SH-SY5Y (cell line): Measurements from ENCODE around the gene INO80C.

Experiments used
- GATA2 ChIP-seq: IDR thresholded peaks from 2 replicates; pipeline ENCODE4 v1.6.1; 2011; ENCODE audit warnings: mild to moderate bottlenecking, low read depth, low read length
- GATA3 ChIP-seq: IDR thresholded peaks from 2 replicates; pipeline ENCODE4 v1.6.1; 2011; ENCODE audit warnings: low read depth, mild to moderate bottlenecking, low read length, moderate library complexity

- TF ChIP-seq GATA2, result no peak
- TF ChIP-seq GATA3, result no peak
Measured at GRCh38 chr18:35524226-35524625, 26.5 kb upstream of the INO80C start.
